PC-9 (cell line): ENCODE results near the gene ENPP6. TPM values are rescaled to one million over a fixed set of nuclear protein-coding genes. Genes with fewer than 3 reads are reported as not detected.

Source experiments
- BruUV-seq: library from RNA; stranded (reverse); fragments of 400-500 nt; replicated peaks from 2 replicates; lab custom pipeline; 2021; lab: Mats Ljungman, UMichigan
- CTCF ChIA-PET: fragments of 300-600 bp; sonication (Branson Sonifier 250); formaldehyde crosslinking; loops from one replicate; lab custom pipeline; 2022; ENCODE audit warnings: antibody characterized with exemption; lab: Charles Lee
- POLR2A ChIA-PET: fragments of 300-600 bp; sonication (Branson Sonifier 250); formaldehyde crosslinking; loops from one replicate; lab custom pipeline; 2022; ENCODE audit warnings: antibody characterized with exemption; ENCODE audit not compliant: unreplicated experiment; lab: Charles Lee
- DNase-seq, 2 experiments: peaks; one replicate each; pipeline versions ENCODE4 v3.0.0 to v3.0.0-alpha.2; 2015 to 2022; ENCODE audit warnings: mixed read lengths in 1 of 2
- H2AFZ ChIP-seq: fragments of 200-600 bp; sonication (generic); 2 replicates; pipeline ENCODE4 v1.8.1; 2017; ENCODE audit warnings: antibody characterized with exemption
- H3F3A ChIP-seq: fragments of 200-600 bp; sonication (generic); 2 replicates; pipeline ENCODE4 v1.8.1; 2017; ENCODE audit warnings: antibody characterized with exemption, mild to moderate bottlenecking, low read depth; ENCODE audit not compliant: insufficient read depth
- H3K27ac ChIP-seq: fragments of 200-600 bp; sonication (generic); 2 replicates; pipeline ENCODE4 v1.6.1; 2016; ENCODE audit warnings: mixed run types
- H3K27me3 ChIP-seq: fragments of 200-600 bp; sonication (generic); 2 replicates; pipeline ENCODE4 v1.6.1; 2016; ENCODE audit warnings: low read depth, mixed run types; ENCODE audit not compliant: insufficient read depth
- H3K36me3 ChIP-seq: fragments of 200-600 bp; sonication (generic); 2 replicates; pipeline ENCODE4 v1.6.1; 2016; ENCODE audit warnings: low read depth, mixed run types
- H3K4me1 ChIP-seq: fragments of 200-600 bp; sonication (generic); replicated peaks from 2 replicates; pipeline ENCODE4 v1.6.1; 2016; ENCODE audit warnings: mixed run types; ENCODE audit not compliant: insufficient read depth
- H3K4me2 ChIP-seq: fragments of 200-600 bp; sonication (generic); 2 replicates; pipeline ENCODE4 v1.6.1; 2017; ENCODE audit warnings: mixed run types
- H3K4me3 ChIP-seq: fragments of 200-600 bp; sonication (generic); 2 replicates; pipeline ENCODE4 v1.6.1; 2016; ENCODE audit warnings: mixed run types
- H3K79me2 ChIP-seq: fragments of 200-600 bp; sonication (generic); 2 replicates; pipeline ENCODE4 v1.6.1; 2017; ENCODE audit warnings: low read depth, mixed run types
- H3K9me2 ChIP-seq: fragments of 200-600 bp; sonication (generic); 2 replicates; pipeline ENCODE4 v1.8.1; 2017; ENCODE audit warnings: mild to moderate bottlenecking; ENCODE audit not compliant: insufficient read depth
- H3K9me3 ChIP-seq: fragments of 200-600 bp; sonication (generic); 2 replicates; pipeline ENCODE4 v1.8.1; 2016; ENCODE audit warnings: low read depth; ENCODE audit not compliant: insufficient read depth
- H4K20me1 ChIP-seq: fragments of 200-600 bp; sonication (generic); 2 replicates; pipeline ENCODE4 v1.8.1; 2017; ENCODE audit not compliant: insufficient read depth
- EZH2 ChIP-seq: fragments of 200-600 bp; sonication (generic); IDR thresholded peaks from 2 replicates; pipeline ENCODE4 v1.8.0; 2017; ENCODE audit warnings: antibody characterized with exemption, low read depth
- intact Hi-C: fragments of 100-400 bp; cut with micrococcal nuclease; formaldehyde crosslinking; loops from one replicate; pipeline ENCODE4 v1.10.0; 2022; ENCODE audit not compliant: unreplicated experiment
- total RNA-seq: library from RNA; stranded (reverse); gene quantifications from 2 replicates; pipeline ENCODE4 v1.2.3, GENCODE V29; 2021
- TF ChIP-seq, protein P1 (sequence below): fragments of 200-600 bp; sonication (generic); conservative IDR thresholded peaks from 2 replicates; pipeline ENCODE4 v1.6.1; 2017; ENCODE audit warnings: mixed run types, antibody characterized with exemption, mild to moderate bottlenecking, moderate library complexity

ENPP6 gene
- total RNA-seq, 1 experiment from 2014 or later = not detected

GRCh38 chr4:184136525-184136924, 81.1 kb downstream of the ENPP6 start:
- H3K79me2 ChIP-seq = no peaks in the 10 kb centered on the region
- BruUV-seq = no TSS peak
- POLR2A ChIA-PET = no interaction called here
- H4K20me1 ChIP-seq = no peaks in the 10 kb centered on the region
- intact Hi-C loops = loop anchor here (10.0 kb wide), 1 partner anchor 1898 kb away; no protein-coding TSS in a partner anchor
- no peaks in the 10 kb centered on the region for H3K36me3 ChIP-seq
- CTCF ChIA-PET = no interaction called here
- H2AFZ ChIP-seq = no peak overlapping the region
- no peak overlapping the region for H3K27ac ChIP-seq
- TF ChIP-seq EZH2 = no peak
- DNase-seq = no peak
- H3K4me1 ChIP-seq = no peaks in the 10 kb centered on the region
- no peaks in the 10 kb centered on the region for H3K9me3 ChIP-seq
- no peak overlapping the region for H3K4me2 ChIP-seq
- H3K27me3 ChIP-seq = no peaks in the 10 kb centered on the region; the same call in 1 of the 2 replicates
- no peak overlapping the region for H3K4me3 ChIP-seq
- no peaks in the 10 kb centered on the region for H3K9me2 ChIP-seq
- no peaks in the 10 kb centered on the region for H3F3A ChIP-seq

GRCh38 chr4:184126800-184127199, 90.9 kb downstream of the ENPP6 start:
- Histone ChIP-seq H2AFZ (no peak overlapping the region), H4K20me1 (no peaks in the 10 kb centered on the region), H3K9me3 (no peaks in the 10 kb centered on the region), H3K4me3 (no peak overlapping the region), H3K36me3 (no peaks in the 10 kb centered on the region), H3K79me2 (no peaks in the 10 kb centered on the region), H3F3A (no peaks in the 10 kb centered on the region), H3K27ac (no peak overlapping the region), H3K4me1 (no peaks in the 10 kb centered on the region), H3K4me2 (no peak overlapping the region), H3K9me2 (no peaks in the 10 kb centered on the region), H3K27me3 (0 out of 2 replicates have a peak, but pooled peaks cover 9% of the 10 kb centered on the region)
- no TSS peak for BruUV-seq
- DNase-seq = no peak
- POLR2A ChIA-PET = no interaction called here
- intact Hi-C loops = no loop called here
- TF ChIP-seq, protein P1, sequence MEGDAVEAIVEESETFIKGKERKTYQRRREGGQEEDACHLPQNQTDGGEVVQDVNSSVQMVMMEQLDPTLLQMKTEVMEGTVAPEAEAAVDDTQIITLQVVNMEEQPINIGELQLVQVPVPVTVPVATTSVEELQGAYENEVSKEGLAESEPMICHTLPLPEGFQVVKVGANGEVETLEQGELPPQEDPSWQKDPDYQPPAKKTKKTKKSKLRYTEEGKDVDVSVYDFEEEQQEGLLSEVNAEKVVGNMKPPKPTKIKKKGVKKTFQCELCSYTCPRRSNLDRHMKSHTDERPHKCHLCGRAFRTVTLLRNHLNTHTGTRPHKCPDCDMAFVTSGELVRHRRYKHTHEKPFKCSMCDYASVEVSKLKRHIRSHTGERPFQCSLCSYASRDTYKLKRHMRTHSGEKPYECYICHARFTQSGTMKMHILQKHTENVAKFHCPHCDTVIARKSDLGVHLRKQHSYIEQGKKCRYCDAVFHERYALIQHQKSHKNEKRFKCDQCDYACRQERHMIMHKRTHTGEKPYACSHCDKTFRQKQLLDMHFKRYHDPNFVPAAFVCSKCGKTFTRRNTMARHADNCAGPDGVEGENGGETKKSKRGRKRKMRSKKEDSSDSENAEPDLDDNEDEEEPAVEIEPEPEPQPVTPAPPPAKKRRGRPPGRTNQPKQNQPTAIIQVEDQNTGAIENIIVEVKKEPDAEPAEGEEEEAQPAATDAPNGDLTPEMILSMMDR = no peak
- no peak for TF ChIP-seq EZH2
- CTCF ChIA-PET = no interaction called here

GRCh38 chr4:184122631-184123408, 94.9 kb downstream of the ENPP6 start:
- no peaks in the 10 kb centered on the region for H3K9me3 ChIP-seq
- no peak overlapping the region for H3K4me3 ChIP-seq
- H3F3A ChIP-seq = no peaks in the 10 kb centered on the region
- CTCF ChIA-PET = no interaction called here
- POLR2A ChIA-PET = no interaction called here
- BruUV-seq = no TSS peak
- no peak overlapping the region for H2AFZ ChIP-seq
- H3K9me2 ChIP-seq = no peaks in the 10 kb centered on the region
- no peaks in the 10 kb centered on the region for H3K79me2 ChIP-seq
- TF ChIP-seq, protein P1 = no peak
- no peak for TF ChIP-seq EZH2
- intact Hi-C loops = no loop called here
- H4K20me1 ChIP-seq = no peaks in the 10 kb centered on the region
- no peaks in the 10 kb centered on the region for H3K36me3 ChIP-seq
- H3K4me2 ChIP-seq = no peak overlapping the region
- H3K27ac ChIP-seq = no peak overlapping the region
- peaks cover 19% of the 10 kb centered on the region for H3K27me3 ChIP-seq
- DNase-seq = no peak
- H3K4me1 ChIP-seq = no peaks in the 10 kb centered on the region
